IPS DF 4.7 (cell line): Measurements from ENCODE around the gene ROCK2.
"Not testable (repeated sequence)": the region's sequence is repeated elsewhere in the genome, so short reads cannot be mapped to it uniquely, and the experiment has no call there.

Experiments
- DNase-seq: peaks from one replicate; pipeline ENCODE4 v3.0.0-alpha.2; 2013; ENCODE audit warnings: low spot score; ENCODE audit errors: extremely low read depth

ROCK2 gene

DNA sequence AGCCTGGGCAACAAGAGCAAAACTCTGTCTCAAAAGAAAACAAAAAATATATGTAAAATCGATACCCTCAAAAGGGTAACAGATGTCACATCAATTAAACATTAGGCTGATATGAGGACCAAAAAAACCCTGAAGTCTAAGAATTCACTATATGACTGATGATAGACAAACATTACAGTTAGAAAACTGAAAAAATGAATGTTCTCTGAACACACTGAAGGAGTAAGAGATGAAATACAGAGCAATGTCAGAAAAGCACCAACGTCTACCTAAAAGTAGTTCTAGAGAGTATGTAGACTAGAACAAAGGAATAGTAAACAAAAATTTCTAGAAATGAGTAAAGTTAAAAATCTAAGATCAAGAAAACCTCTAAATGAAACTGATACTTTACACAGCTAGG, 107.3 kb downstream of the ROCK2 start:
- DNase-seq, result no peak

DNA sequence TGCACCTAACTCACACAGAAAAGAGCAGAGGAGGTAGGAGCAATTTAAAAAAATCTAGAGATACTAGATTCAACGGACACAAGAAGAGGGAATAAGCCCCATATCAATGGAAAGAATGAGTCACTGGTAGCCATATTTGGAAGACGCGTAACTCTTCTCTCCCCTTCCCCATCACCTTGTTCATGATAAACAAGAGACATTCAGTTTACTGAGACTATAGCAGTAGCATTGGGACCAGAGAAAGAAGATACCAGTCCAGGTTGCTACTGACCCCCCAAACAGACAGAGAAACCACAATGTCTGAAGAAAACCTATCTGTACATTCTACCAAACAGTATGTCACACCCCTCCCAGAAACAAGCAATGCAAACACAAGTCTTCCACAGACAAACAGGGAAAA, 108.1 kb downstream of the ROCK2 start:
- DNase-seq, result no peak

GRCh38 chr2:11235583-11235982, 108.9 kb downstream of the ROCK2 start:
- DNase-seq, result no peak

- DNase-seq, result no peak
These were observed 110.1 kb downstream of the ROCK2 start for GRCh38 chr2:11234309-11234708.

GRCh38 chr2:11231193-11231592, 113.2 kb downstream of the ROCK2 start:
- not testable (repeated sequence) for DNase-seq

DNA sequence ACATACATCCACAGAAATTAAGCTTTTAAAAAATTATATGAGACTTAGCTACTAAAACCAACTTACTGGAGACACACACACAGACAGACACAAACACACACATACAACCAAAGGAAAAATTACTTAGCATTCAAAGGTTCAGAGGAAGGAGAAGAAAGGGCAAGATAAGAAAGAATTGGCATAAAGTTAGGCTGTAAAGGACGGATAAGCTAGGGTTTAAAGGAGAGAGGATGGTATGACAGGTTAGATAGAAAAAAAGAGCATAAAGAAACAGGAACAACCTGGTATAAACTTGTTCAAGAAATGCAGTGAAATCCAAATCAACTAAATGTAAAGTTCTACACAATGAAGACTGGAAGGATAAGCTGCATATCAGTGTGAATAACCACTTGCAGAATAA, 115.7 kb downstream of the ROCK2 start:
- no peak for DNase-seq

GRCh38 chr2:11227595-11227994, 116.8 kb downstream of the ROCK2 start:
- DNase-seq, result no peak

DNA sequence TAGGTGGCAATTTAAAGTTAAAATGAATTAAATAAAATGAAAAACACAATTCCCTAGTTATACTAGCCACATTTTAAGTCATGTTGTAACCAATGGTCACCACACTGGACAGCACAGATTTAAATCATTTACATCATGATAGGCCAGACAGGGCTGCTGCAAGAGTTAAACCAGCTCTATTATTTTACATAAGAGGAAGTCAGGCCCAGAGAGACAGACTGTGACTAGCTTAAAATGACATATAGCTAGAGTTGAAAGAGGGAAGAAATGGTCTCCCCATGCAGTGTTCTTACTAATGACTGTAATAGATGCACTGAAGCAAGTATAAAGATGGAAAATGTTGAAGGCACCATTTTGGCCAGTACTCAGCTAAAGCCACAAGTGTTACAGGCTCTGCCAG, 119.5 kb downstream of the ROCK2 start:
- DNase-seq, result no peak

DNA sequence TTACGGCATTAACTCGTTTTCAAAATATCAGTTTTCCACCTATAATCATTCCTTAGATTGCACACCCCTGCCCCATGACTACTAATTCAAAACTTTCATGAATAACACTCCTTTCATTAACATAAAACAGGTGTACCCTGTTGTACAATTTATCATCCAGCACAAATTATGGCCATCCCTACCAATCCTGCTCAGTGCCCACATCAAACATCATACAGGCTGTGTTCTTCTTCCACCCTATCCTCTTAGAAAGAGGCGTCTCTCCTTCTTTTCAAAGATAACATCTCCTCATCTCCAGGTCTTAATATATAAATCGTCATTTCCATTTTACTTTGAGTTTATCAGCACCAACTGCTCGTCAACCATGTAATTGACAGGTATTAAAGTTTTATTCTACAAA, 121.6 kb downstream of the ROCK2 start:
- DNase-seq, result no peak

DNA sequence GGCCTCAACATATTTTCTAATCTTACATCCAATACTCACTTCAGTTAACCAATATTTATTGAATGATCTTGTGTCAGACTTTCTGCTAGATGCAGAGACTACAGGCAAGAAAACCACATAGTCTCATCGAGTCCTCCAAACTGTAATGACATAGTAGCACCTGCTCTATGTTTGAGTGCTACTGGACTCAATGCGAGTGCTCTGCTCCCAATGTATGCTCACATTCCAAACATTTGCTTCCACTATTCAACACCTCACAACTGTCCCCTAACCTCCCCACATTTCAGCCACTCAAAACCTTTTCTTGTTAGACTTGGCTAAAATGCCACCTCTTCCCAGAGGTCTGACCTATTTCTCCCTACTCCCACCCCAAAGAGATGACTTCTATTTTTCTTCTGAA, 124.0 kb downstream of the ROCK2 start:
- DNase-seq, result no peak

DNA sequence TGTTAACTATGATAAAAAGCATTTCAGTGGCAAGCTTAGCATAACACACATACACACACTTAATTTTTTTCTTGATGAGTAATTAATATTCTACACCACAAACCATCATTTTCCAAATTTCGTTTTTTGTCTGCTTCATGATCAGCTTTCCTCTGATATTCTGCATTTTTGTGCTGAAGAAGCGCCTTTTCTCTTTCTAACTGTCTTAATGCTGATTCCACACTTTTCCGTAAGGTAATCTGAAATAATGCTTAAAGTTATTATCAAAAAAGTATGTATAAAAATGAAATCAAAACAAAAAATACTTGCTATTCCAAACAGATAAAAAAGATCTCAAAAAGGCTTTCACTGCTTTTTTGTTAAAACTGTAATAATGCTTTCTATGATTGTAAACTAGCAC, 129.0 kb downstream of the ROCK2 start:
- DNase-seq, result no peak

GRCh38 chr2:11214770-11215169, 129.7 kb downstream of the ROCK2 start:
- no peak for DNase-seq

GRCh38 chr2:11213975-11214374, 130.5 kb downstream of the ROCK2 start:
- no peak for DNase-seq

DNA sequence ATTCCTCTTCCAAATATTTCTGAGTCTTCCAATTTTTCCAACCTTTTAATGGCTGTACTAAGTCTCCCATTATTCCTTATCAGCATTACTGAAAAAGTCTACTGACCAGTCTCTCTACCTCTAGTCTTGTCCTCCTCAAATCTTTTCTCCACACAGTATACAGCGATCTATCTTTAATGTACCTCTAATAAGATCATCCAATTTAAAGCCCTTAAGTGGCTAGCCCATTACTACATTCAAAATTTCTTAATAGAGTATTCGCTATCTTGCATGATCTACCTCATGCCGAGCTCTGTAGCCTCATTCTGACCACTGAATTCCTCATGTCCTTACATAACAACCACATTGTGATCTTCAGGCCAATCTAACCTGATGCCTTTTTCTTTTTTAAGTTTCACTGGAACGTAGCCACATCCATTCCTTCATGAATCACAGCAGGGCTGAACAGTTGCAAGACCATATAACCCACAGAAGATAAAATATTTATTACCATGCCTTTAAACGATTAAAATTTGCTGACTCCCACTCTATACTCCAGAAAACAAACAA, 131.3 kb downstream of the ROCK2 start:
- DNase-seq, result no peak

DNA sequence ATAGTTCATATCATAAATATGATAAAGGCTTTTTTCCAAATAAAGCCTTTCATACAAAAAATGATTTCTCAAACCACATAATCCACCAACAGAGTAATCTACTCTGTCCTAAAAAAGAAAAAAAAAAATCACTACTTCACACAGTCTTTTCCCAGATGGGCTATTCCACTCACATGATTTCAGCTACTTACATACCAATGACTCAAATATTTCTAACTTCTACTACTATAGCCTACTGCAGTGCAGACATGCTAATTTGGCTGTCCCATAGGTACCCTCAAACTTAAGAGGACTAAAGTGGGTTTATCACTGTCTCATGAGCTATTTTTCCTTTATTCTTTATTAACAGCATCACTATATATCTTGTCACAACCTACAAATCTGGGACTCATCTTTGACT, 131.8 kb downstream of the ROCK2 start:
- no peak for DNase-seq

DNA sequence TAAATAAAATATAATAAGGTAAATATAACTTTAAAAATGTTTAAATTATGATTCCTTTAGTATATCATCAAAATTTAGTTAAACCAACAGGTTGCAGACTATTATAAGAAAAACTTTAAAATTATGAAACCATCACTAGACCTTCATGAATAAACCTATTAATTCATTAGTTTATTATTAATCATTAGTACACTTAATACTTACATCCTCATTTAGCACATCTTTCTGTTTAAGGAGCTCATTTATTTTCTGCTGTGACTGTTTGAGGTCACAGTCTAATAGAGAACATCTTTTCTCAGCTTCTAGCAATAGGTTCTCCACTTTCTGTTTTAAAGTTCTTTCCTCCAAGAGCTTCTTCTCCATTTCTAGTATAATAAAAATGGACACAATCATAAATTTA, 136.4 kb downstream of the ROCK2 start:
- DNase-seq, result no peak

DNA sequence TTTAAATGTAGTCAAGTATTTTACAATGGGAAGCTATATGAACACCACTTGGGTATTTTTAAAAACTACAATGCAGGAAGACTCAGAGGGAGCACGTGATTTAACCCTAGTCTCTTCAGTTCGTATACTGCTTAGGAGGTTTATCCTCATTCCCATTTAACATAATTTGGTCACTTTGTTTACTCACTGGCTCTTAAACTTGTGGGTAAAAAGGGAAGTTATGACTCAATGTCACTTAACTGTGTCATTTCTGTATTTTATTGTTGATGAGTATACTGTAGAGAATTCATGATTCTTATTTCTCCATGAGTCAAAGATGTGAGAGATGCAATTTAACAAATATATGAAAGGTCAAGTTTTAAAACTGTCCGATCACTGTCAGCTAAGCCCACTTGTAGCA, 141.0 kb downstream of the ROCK2 start:
- DNase-seq, result no peak

- DNase-seq, result no peak
These were observed 142.5 kb downstream of the ROCK2 start for GRCh38 chr2:11201969-11202368.

- DNase-seq, result no peak
These were observed 143.8 kb downstream of the ROCK2 start for GRCh38 chr2:11200651-11201050.

GRCh38 chr2:11196246-11196645, 148.2 kb downstream of the ROCK2 start:
- DNase-seq, result no peak

DNA sequence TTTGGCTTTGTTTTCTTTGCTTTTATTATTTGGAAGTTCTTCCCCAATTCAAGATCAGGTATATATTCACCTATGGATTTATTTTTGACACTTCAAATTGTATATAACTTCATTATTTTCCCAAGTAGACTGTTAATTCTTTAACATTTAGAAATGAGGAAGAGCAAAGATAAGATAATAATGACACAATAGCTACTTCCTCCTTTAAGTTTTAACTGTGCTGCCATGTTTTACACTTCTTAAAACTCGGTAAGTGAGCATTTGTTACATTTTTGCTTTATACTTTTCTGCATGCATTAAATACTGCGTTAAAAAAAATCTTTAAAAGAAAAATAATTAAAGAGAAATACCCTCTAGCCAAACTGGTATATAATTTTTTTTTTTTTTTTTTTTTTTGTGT, 156.7 kb downstream of the ROCK2 start:
- DNase-seq, result no peak

- DNase-seq, result no peak
These were observed 157.3 kb downstream of the ROCK2 start for GRCh38 chr2:11187083-11187619.

GRCh38 chr2:11186145-11186544, 158.3 kb downstream of the ROCK2 start:
- no peak for DNase-seq

GRCh38 chr2:11182951-11183350, 161.5 kb downstream of the ROCK2 start:
- no peak for DNase-seq
